Thymus (tissue), 11 donors: ENCODE measurements around the gene GPA33. TPM values are rescaled to one million over a fixed set of nuclear protein-coding genes. Genes with fewer than 3 reads are reported as not detected.

Experiments used
- DNase-seq, 9 donors: peaks; one replicate each; pipeline ENCODE4 v3.0.0-alpha.2; 2013; ENCODE audit warnings: low spot score in 9 of 9, low read depth in 6 of 9, missing footprints in 1 of 9
- H3K27ac ChIP-seq, 2 donors: one replicate each; pipeline ENCODE4 v1.5.1; 2013; ENCODE audit warnings: control low read depth in 1 of 2, low read depth in 1 of 2, low read length in 1 of 2, mild to moderate bottlenecking in 1 of 2, moderate library complexity in 1 of 2
- H3K27me3 ChIP-seq, 2 donors: one replicate each; pipeline ENCODE4 v1.5.1; 2013; ENCODE audit warnings: low read length in 1 of 2; ENCODE audit not compliant: control insufficient read depth in 2 of 2, insufficient read depth in 1 of 2
- H3K36me3 ChIP-seq, 2 donors: one replicate each; pipeline ENCODE4 v1.5.1; 2013; ENCODE audit warnings: low read length in 1 of 2, mild to moderate bottlenecking in 1 of 2, moderate library complexity in 1 of 2; ENCODE audit not compliant: control insufficient read depth in 2 of 2, insufficient read depth in 2 of 2
- H3K4me1 ChIP-seq, 2 donors: one replicate each; pipeline ENCODE4 v1.5.1; 2013; ENCODE audit warnings: low read length in 2 of 2; ENCODE audit not compliant: control insufficient read depth in 2 of 2, insufficient read depth in 2 of 2
- H3K4me3 ChIP-seq, 2 donors: one replicate each; pipeline ENCODE4 v1.5.1; 2013; ENCODE audit warnings: low read length in 2 of 2, control low read depth in 1 of 2, mild to moderate bottlenecking in 1 of 2
- H3K9me3 ChIP-seq, 2 donors: one replicate each; pipeline ENCODE4 v1.5.1; 2013; ENCODE audit warnings: low read length in 1 of 2, mild to moderate bottlenecking in 1 of 2; ENCODE audit not compliant: control insufficient read depth in 2 of 2, insufficient read depth in 1 of 2
- WGBS: extraction: QIAGEN DNeasy Blood & Tissue Kit; methylation state at CpG from one replicate; pipeline ENCODE4 v1.1.7; 2013; 5-methylcytosine and 5-hydroxymethylcytosine counted together
- polyA plus RNA-seq: library from polyadenylated mRNA; stranded (reverse); fragments of 200-250 nt; gene quantifications from one replicate; pipeline ENCODE4 v1.2.3, GENCODE V29; 2013
- total RNA-seq: library from RNA; stranded (reverse); fragments of 120-200 nt; gene quantifications from one replicate; pipeline ENCODE4 v1.2.4, GENCODE V29; 2013
- donor health status: healthy.

GPA33 gene
- total and polyA plus RNA-seq, 2 donors, result 2.3 to 3.5 TPM

DNA sequence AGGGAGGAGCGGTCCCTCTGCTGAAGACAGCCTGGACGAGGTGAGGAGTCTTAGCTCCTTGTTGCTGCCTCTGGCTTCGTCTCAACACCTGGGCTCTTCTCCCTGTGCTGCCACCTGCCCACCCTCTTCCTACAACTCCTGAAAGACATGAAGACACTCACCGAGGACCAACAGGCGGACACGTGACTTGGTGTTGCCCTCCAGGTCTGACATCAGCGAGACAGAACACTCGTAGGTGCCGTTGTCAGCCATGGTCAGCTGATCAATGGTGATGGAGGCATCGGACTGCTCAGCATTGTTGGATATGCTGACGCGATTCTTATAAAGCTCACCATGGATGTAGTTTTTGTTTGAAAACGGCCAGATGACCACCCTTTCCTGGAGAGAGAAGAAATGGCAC, 21.4 kb downstream of the GPA33 start:
- H3K27me3 ChIP-seq, result no peaks in the 10 kb centered on the region
- no peak overlapping the region for H3K27ac ChIP-seq
- 97% methylated on average over 13 of the region's 13 CpGs for WGBS
- no peak overlapping the region for H3K4me3 ChIP-seq
- no peaks in the 10 kb centered on the region for H3K36me3 ChIP-seq
- no peaks in the 10 kb centered on the region for H3K4me1 ChIP-seq
- H3K9me3 ChIP-seq, result peaks cover 0 to 2% of the 10 kb centered on the region in 2 donors
- no peak for DNase-seq

DNA sequence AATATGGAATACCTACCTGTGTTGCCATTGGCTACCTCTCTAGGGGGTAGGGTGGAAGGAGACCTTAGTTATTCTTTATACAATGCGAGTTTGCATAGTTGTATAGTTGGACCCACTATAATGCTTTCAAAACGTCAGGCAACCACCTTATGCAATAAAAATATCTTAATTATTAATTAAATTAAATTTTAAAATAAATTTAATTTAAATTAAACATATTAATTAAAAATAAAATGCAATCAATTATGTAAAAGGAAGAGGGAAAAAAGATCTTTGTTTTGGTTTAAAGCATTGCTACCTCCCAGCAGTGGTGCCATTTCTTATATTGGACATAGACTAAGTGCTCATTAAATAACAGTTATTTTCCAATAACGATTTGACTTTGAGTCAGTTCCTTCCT, 22.3 kb downstream of the GPA33 start:
- no peaks in the 10 kb centered on the region for H3K27me3 ChIP-seq
- DNase-seq, result no peak
- H3K4me3 ChIP-seq, result no peak overlapping the region
- H3K27ac ChIP-seq, result no peak overlapping the region
- peaks cover 0 to 2% of the 10 kb centered on the region in 2 donors for H3K9me3 ChIP-seq
- H3K36me3 ChIP-seq, result no peaks in the 10 kb centered on the region
- 94% methylated on average over 3 of the region's 3 CpGs for WGBS
- H3K4me1 ChIP-seq, result no peaks in the 10 kb centered on the region

DNA sequence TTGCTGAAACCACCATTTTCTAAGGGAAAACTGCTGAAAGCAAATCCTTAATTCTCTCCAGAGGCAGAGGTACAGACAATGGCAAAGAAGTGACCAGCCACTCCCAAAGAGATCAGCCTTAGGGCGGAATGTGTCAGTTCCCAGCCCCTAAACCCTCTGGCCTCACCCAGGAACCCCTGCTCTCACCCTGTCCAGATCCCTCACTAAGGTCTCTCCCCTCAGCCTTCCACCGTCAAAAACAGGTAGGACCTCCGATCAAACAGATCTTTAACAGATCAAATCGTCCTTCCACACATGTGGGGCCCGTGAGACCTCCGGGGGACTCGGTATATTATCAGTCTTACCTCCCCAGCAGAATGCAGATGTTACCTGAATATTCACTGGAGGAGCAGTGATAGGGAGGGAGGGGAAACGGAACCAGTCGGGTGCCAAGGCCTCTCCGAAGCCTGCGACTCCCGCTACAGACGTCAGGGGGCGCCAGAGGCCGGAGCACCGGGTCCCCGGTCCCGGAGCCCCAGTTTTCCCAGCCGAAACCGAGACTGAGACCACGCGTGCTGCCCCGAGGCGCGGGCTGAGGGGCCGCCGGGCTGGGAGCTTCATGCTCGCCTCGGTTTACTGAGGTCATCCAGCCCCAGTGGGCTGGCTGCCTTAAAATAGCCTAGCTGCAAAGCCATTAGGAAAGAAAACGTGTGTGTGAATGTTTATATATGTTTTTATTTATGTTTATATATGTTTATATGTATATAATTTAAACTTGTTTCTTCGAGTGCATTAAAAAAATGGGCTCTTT, 23.6 kb downstream of the GPA33 start:
- Histone ChIP-seq H3K27me3 (no peaks in the 10 kb centered on the region), H3K36me3 (no peaks in the 10 kb centered on the region), H3K4me1 (no peaks in the 10 kb centered on the region), H3K27ac (no peak overlapping the region), H3K4me3 (no peak overlapping the region), H3K9me3 (peaks cover 0 to 2% of the 10 kb centered on the region in 2 donors)
- 11% methylated on average over 31 of the region's 31 CpGs for WGBS
- peak; percentile 27 to 83 (median 61) for DNase-seq

DNA sequence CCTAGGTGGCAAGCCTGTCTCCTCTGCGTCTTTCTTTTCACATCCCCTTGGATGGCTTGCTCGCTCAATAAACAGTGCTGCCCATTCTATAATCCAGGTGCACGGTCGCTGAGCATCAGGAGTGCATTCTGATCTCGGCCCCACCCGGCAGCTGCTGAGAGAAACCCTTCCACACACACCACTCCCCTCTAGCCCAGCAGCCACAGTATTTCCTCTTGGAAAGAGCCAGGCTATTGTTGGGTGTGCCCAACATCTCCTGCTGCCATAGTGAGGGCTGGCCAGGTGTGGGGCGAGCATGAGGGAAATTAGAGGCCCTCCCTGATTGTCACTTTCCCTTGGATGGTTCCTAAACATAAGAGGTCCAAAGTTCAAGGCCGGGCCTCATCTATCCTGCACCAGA, 24.7 kb downstream of the GPA33 start:
- Histone ChIP-seq H3K4me1 (no peaks in the 10 kb centered on the region), H3K36me3 (no peaks in the 10 kb centered on the region), H3K27me3 (no peaks in the 10 kb centered on the region), H3K27ac (no peak overlapping the region), H3K4me3 (no peak overlapping the region), H3K9me3 (peaks cover 0 to 2% of the 10 kb centered on the region in 2 donors)
- DNase-seq, result no peak
- 96% methylated on average over 8 of the region's 8 CpGs for WGBS

DNA sequence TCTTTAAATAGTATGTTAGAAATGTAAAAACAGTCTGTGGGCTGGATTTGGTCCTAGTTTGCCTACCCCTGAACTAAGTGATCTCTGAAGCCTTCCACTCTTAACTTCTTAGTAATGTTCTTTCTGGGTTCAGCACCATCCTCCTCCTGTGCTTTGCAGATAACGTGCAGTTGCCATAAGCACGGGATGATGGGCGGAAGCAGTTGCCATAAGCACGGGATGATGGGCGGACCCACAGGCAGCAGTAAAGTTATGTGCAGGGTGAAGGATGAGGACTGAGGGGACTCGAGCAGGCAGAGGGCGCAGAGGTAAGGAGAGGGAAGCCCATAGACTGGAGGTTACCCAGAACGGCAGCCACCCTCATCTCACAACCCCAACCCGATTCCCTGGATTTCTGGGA, 25.6 kb downstream of the GPA33 start:
- Histone ChIP-seq H3K27ac (no peak overlapping the region), H3K4me1 (no peaks in the 10 kb centered on the region), H3K36me3 (no peaks in the 10 kb centered on the region), H3K9me3 (peaks cover 0 to 2% of the 10 kb centered on the region in 2 donors), H3K27me3 (no peaks in the 10 kb centered on the region), H3K4me3 (no peak overlapping the region)
- WGBS, result 96% methylated on average over 9 of the region's 9 CpGs
- DNase-seq, result no peak

DNA sequence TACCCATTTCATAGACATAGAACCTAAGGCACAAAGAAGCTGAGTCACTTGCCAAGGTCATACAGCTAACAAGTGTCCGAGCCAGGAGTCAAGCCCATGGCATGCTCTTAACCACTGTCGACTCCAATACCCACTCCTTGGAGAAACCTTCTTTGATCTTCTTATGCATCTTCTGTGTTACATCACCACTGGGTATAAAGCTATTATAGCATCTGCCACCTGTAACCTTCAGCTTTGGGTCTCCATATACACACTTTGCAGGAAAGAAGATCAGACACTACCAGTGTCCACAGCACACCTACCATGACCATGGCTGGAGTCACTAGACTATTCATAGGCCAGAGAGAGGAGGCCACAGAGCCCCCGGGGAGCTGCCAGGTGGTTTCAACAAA, 29.1 kb downstream of the GPA33 start:
- Histone ChIP-seq H3K9me3 (peaks cover 0 to 1% of the 10 kb centered on the region in 2 donors), H3K4me1 (peaks cover 0 to 4% of the 10 kb centered on the region in 2 donors), H3K4me3 (no peak overlapping the region), H3K27me3 (no peaks in the 10 kb centered on the region), H3K36me3 (no peaks in the 10 kb centered on the region), H3K27ac (no peak overlapping the region)
- no peak for DNase-seq
- whole genome bisulfite sequencing, result 98% methylated on average over 3 of the region's 3 CpGs

DNA sequence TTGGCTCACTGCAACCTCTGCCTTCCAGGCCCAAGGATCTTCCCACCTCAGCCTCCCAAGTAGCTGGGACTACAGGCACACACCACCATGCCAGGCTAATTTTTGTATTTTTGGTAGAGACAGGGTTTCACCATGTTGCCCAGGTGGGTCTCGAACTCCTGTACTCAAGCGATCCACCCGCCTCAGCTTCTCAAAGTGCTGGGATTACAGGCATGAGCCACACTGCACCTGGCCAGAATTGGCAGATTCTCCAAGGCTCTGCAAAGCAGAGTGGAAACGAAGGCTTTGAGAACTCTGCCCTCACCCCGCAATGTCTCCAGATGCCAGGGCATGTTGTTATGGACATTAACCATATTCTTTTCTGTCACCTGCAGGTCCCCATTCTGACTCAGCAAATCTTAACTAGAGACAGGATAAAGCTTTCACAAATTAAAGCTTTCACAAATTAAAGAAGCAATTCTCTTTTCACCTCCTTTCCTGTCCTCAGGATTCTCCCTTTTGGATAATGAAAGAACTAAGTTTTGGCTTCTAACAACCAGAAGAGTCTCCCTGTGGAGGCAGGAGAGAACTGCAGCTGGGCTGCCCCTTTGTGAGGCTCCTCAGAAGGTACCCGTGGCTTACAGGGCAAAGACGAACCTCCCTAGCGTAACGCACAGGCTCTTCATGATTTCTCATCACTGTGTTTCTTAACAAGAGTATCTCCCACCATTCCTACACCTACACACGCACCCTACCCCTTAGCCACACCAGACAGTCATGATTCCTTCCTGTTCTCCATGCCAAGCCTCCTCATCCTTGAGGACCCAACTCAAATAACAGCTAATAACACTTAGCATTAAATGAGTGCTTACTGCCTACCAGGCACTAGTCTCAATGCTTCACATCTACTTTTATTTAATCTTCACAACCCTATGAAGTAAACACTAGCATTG, 29.8 kb downstream of the GPA33 start:
- WGBS, result 90% methylated on average over 10 of the region's 10 CpGs
- Histone ChIP-seq H3K27ac (no peak overlapping the region), H3K4me3 (no peak overlapping the region), H3K9me3 (peaks cover 0 to 1% of the 10 kb centered on the region in 2 donors), H3K27me3 (no peaks in the 10 kb centered on the region), H3K4me1 (peaks cover 0 to 4% of the 10 kb centered on the region in 2 donors), H3K36me3 (no peaks in the 10 kb centered on the region)
- no peak for DNase-seq

DNA sequence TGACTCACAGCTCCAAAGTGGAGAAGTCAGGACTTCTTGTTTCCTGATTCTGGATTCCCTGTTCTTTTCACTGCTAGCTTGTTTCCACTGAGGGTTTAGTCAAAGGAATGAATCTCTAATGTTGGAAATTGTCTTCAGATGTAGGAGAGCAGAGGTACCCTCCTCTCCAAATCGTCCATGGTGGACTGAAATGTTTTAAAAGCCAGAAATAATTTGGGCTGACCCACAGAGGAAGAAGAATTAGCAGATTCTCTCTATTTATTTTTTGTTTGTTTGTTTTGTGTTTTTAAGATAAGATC, 30.4 kb downstream of the GPA33 start:
- H3K9me3 ChIP-seq, result peaks cover 0 to 1% of the 10 kb centered on the region in 2 donors
- no peaks in the 10 kb centered on the region for H3K36me3 ChIP-seq
- peaks cover 0 to 4% of the 10 kb centered on the region in 2 donors for H3K4me1 ChIP-seq
- no peak for DNase-seq
- H3K4me3 ChIP-seq, result no peak overlapping the region
- H3K27me3 ChIP-seq, result no peaks in the 10 kb centered on the region
- no peak overlapping the region for H3K27ac ChIP-seq
- WGBS, result 80% methylated on average over 1 of the region's 1 CpG
